Left lung (tissue), 10 donors: ENCODE measurements around the gene DGKI. TPM values are rescaled to one million over a fixed set of nuclear protein-coding genes. Genes with fewer than 3 reads are reported as not detected.

Source experiments
- ATAC-seq: fragments of 200-7000 bp; cut with Tn5 transposase; one replicate; pipeline ENCODE4 v1.9.1; 2020; ENCODE audit warnings: moderate library complexity
- DNase-seq, 4 donors: peaks; one replicate each; pipeline ENCODE4 v3.0.0-alpha.2; 2013 to 2020
- H3K27ac ChIP-seq, 2 donors: fragments of 200-600 bp; sonication (generic) in 1 of 2; one replicate each; pipeline versions ENCODE4 v1.5.0 to v1.8.0; 2020 to 2021
- H3K27me3 ChIP-seq, 2 donors: fragments of 200-600 bp; sonication (generic) in 1 of 2; one replicate each; pipeline versions ENCODE4 v1.5.0 to v1.8.0; 2020 to 2021
- H3K36me3 ChIP-seq, 2 donors: fragments of 200-600 bp; sonication (generic) in 1 of 2; one replicate each; pipeline versions ENCODE4 v1.5.0 to v1.8.0; 2020 to 2021
- H3K4me1 ChIP-seq, 2 donors: fragments of 200-600 bp; one replicate each; pipeline ENCODE4 v1.8.0; 2021
- H3K4me3 ChIP-seq, 2 donors: fragments of 200-600 bp; sonication (generic) in 1 of 2; one replicate each; pipeline versions ENCODE4 v1.5.0 to v1.8.0; 2020 to 2021; ENCODE audit warnings: mild to moderate bottlenecking in 1 of 2
- H3K9me3 ChIP-seq, 2 donors: fragments of 200-600 bp; sonication (generic) in 1 of 2; one replicate each; pipeline versions ENCODE4 v1.5.0 to v1.8.0; 2020 to 2021
- CTCF ChIP-seq, 2 donors: fragments of 200-600 bp; sonication (generic) in 1 of 2; IDR thresholded peaks; one replicate each; pipeline versions ENCODE4 v1.5.0 to v1.8.0; 2021; ENCODE audit warnings: antibody characterized with exemption in 2 of 2
- intact Hi-C, 2 donors: fragments of 100-400 bp; cut with DNase I; formaldehyde crosslinking; loops; one replicate each; pipeline versions ENCODE4 v1.11.2 to v1.14.2; 2022
- polyA plus RNA-seq, 6 donors: library from polyadenylated mRNA; unstranded; fragments of 120-200 nt; gene quantifications; one replicate each; pipeline ENCODE4 v1.2.1, GENCODE V29; 2013; ENCODE audit not compliant: insufficient read length in 6 of 6
- total RNA-seq, 2 donors: library from RNA; stranded (reverse); fragmentation: NEBNext Ultra II Directional; extraction: Animal tissue kit (Norgen Biotek cat#: 25700); gene quantifications; one replicate each; pipeline ENCODE4 v1.2.1, GENCODE V29; 2021
- donor health status: DM: no; HTN: yes; CAD: no.
- donor health status: DM: no; HTN: no; CAD: no.

Gene DGKI
- total and polyA plus RNA-seq, 8 donors: 0.34 to 1.4 (median 0.50) TPM

GRCh38 chr7:137846549-137846826, 286 bp downstream of the DGKI start:
- TF ChIP-seq CTCF (IDR thresholded peaks at IDR 0.05): no peak
- no peak overlapping the region for H3K27ac ChIP-seq
- H3K4me3 ChIP-seq: no peak overlapping the region
- DNase-seq (no peak), ATAC-seq (no peak)
- intact Hi-C loops: no loop called here
- H3K4me1 ChIP-seq: peaks cover 0 to 8% of the 10 kb centered on the region in 2 donors
- H3K9me3 ChIP-seq: no peaks in the 10 kb centered on the region
- peaks cover 20 to 64% of the 10 kb centered on the region in 2 donors for H3K27me3 ChIP-seq
- no peaks in the 10 kb centered on the region for H3K36me3 ChIP-seq

DNA sequence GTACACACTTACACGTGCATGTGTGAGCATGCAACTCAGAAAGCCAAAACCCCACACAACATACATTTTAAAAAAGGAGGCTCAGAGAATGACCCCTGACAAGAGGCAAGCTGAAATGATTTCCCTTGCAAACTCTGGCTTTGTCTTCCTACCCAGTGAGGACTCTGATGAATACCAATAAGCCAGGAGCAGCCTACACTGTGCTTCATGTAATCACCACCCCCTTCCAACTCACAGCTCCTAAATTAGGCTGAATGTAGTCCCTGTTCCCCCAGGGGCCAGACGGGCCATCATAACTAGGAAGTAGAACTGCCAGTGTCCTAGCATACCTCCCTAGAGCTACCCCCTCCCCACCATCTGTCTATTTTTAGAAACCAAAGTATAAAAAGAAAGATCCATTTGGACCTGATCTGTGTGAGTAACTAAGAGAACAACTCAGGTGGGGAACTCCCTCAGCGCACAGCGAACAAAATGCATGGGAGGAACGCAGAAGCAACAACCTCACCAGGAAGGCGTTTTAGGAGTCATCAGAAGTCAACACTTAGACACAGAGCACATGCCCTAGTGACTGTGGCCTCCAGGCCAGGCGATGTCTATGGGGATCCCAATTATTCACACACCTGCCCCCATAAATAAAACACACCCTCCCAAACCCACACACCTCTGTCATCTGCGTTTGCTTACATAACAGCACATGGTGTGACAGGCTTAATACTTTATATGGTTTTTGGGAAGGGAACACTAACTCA, 1.9 kb downstream of the DGKI start:
- no peak for TF ChIP-seq CTCF (IDR thresholded peaks at IDR 0.05)
- H3K4me3 ChIP-seq: no peak overlapping the region
- intact Hi-C loops: no loop called here
- peaks cover 20 to 64% of the 10 kb centered on the region in 2 donors for H3K27me3 ChIP-seq
- H3K9me3 ChIP-seq: no peaks in the 10 kb centered on the region
- DNase-seq (no peak), ATAC-seq (no peak)
- no peak overlapping the region for H3K27ac ChIP-seq
- no peaks in the 10 kb centered on the region for H3K36me3 ChIP-seq
- peaks cover 0 to 8% of the 10 kb centered on the region in 2 donors for H3K4me1 ChIP-seq

DNA sequence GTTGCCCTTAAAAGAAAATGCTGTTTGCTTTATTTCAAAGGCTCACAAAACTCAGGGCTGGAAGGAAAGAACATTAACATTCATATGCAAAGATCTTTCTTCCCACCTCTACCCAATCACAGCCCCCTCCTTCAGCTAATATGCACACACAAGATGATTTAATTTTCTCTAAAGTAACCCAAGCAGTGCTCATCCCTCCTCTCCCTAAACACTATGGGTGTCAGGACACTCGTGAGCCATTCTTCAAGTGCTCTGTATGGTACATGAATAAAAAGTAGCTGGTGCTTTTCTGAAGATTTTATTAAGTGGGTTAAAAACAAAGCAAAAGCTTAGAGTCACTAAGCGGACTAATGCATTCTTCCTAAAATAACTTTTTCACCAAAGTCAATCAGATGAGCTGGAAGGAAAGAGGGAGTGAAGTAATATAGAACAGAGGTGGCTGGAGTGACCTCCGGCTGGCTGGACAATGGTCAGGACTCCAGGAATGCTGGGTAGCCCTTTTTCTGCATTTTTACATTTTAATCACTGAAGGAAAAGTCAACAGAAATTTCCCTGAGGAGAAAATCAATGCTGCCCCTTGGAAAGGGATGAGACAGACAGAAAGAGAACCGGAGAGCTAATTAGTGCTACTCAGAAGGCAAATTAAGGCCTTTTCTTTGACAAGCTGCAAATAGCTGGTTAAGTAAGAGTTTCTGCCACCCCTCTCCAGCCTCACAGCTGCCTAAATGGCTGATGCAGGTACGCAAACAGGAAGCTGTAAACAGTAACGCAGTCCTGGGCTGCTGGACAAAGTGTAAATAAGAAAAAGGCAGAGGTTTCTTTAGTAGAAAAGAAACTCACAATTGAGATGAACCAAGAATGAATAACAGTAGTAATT, 6.6 kb downstream of the DGKI start:
- Histone ChIP-seq H3K36me3 (no peaks in the 10 kb centered on the region), H3K4me1 (no peaks in the 10 kb centered on the region), H3K27ac (no peak overlapping the region), H3K4me3 (no peak overlapping the region), H3K27me3 (peaks cover 2 to 26% of the 10 kb centered on the region in 2 donors), H3K9me3 (no peaks in the 10 kb centered on the region)
- ATAC-seq: no peak
- intact Hi-C loops: no loop called here
- TF ChIP-seq CTCF (IDR thresholded peaks at IDR 0.05): no peak
- DNase-seq: no peak

DNA sequence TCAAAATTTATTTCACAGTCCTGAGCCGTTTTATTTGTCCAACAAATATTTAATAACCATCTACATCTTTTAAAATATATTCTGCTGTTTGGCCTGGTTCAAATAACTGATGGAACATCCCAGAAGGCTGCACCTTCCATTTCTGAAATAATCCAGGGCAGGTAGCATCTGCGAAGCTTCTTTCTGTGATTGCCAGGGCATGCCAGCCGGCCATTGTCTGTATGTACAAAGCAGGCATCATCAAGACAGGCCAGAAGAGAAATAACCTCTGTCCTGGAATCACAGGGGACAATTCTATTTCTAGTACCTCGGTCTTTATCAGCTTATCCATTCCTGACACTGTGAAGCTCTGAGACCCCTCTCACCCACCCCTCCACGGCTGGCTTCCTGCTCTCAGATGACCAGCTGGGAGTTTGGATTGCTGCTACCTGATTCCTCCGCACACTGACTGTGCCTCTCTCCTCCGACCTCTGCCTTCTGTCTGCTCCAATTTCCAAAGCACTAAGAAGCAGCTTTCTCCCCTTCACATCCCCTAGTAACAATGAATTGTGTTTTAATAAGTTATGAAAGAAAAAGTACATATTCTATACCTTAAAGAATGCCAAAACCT, 8.0 kb downstream of the DGKI start:
- no peaks in the 10 kb centered on the region for H3K4me1 ChIP-seq
- H3K4me3 ChIP-seq: no peak overlapping the region
- no peak for DNase-seq
- no peak for ATAC-seq
- no peak for TF ChIP-seq CTCF (IDR thresholded peaks at IDR 0.05)
- H3K36me3 ChIP-seq: no peaks in the 10 kb centered on the region
- H3K27me3 ChIP-seq: peaks cover 0 to 13% of the 10 kb centered on the region in 2 donors
- peaks cover 0 to 2% of the 10 kb centered on the region in 2 donors for H3K9me3 ChIP-seq
- intact Hi-C loops: no loop called here
- H3K27ac ChIP-seq: no peak overlapping the region

GRCh38 chr7:137836541-137836940, 10.2 kb downstream of the DGKI start:
- H3K27ac ChIP-seq: no peak overlapping the region
- DNase-seq: no peak
- H3K4me1 ChIP-seq: no peaks in the 10 kb centered on the region
- TF ChIP-seq CTCF (IDR thresholded peaks at IDR 0.05): no peak
- ATAC-seq: no peak
- intact Hi-C loops: no loop called here
- peaks cover 0 to 25% of the 10 kb centered on the region in 2 donors for H3K9me3 ChIP-seq
- H3K36me3 ChIP-seq: no peaks in the 10 kb centered on the region
- no peak overlapping the region for H3K4me3 ChIP-seq
- no peaks in the 10 kb centered on the region for H3K27me3 ChIP-seq
